ENCODE measurements around the gene TBXAS1.

- no peak for TF ChIP-seq CTCF (conservative IDR thresholded peaks at IDR 0.05)
- no peak for TF ChIP-seq ZFX (IDR thresholded peaks at IDR 0.05)
Measured at GRCh38 chr7:139950881-139951525, 121.9 kb downstream of the TBXAS1 start.
